Kidney epithelial cell (primary cell): ENCODE data around the gene CTU1. TPM values are rescaled to one million over a fixed set of nuclear protein-coding genes. Genes with fewer than 3 reads are reported as not detected.
A peak's percentile ranks its signal among the peaks of the same experiment; 100 is the strongest.

ENCODE experiments used
- DNase-seq: peaks from one replicate; pipeline ENCODE4 v3.0.0-alpha.2; 2010; ENCODE audit warnings: low read depth
- H3K27me3 ChIP-seq: 2 replicates; pipeline ENCODE4 v1.6.0; 2011; ENCODE audit warnings: low read length; ENCODE audit not compliant: control insufficient read depth, insufficient read depth
- H3K36me3 ChIP-seq: 2 replicates; pipeline ENCODE4 v1.5.1; 2011; ENCODE audit warnings: low read length; ENCODE audit not compliant: control insufficient read depth, insufficient read depth
- H3K4me3 ChIP-seq: 2 replicates; pipeline ENCODE4 v1.5.1; 2011; ENCODE audit warnings: low read depth, mild to moderate bottlenecking, control low read depth, low read length
- CTCF ChIP-seq: IDR thresholded peaks from 2 replicates; pipeline ENCODE4 v1.5.1; 2011; ENCODE audit warnings: mild to moderate bottlenecking, moderate library complexity, low read length, control low read depth, inconsistent platforms; ENCODE audit not compliant: insufficient read depth, poor library complexity, severe bottlenecking
- total RNA-seq: library from RNA; depleted of rRNA; stranded (reverse); fragments of >200 nt; gene quantifications from 2 replicates; pipeline ENCODE4 v1.2.3, GENCODE V29; 2015

Gene CTU1
- total RNA-seq, 1 donor from 2014 or later, result 23.6 TPM

GRCh38 chr19:51119101-51119500 is 10.9 kb upstream of the CTU1 start:
- H3K36me3 ChIP-seq, result no peaks in the 10 kb centered on the region
- H3K27me3 ChIP-seq, result no peaks in the 10 kb centered on the region
- TF ChIP-seq CTCF, result no peak
- no peak for DNase-seq
- no peak overlapping the region for H3K4me3 ChIP-seq

- peaks cover 5% of the 10 kb centered on the region for H3K27me3 ChIP-seq
- no peak for DNase-seq
- TF ChIP-seq CTCF, result no peak
- no peak overlapping the region for H3K4me3 ChIP-seq
- H3K36me3 ChIP-seq, result no peaks in the 10 kb centered on the region
These were observed 8.6 kb upstream of the CTU1 start for GRCh38 chr19:51116736-51117286.

- no peak for TF ChIP-seq CTCF
These were observed 6.0 kb upstream of the CTU1 start for GRCh38 chr19:51114087-51114729.

GRCh38 chr19:51111606-51112005 is 3.4 kb upstream of the CTU1 start:
- peak; percentile 19 for TF ChIP-seq CTCF
- peaks cover 5% of the 10 kb centered on the region for H3K27me3 ChIP-seq
- no peaks in the 10 kb centered on the region for H3K36me3 ChIP-seq
- H3K4me3 ChIP-seq, result no peak overlapping the region
- no peak for DNase-seq

More at GRCh38 chr19:51114087-51114729, 6.0 kb upstream of the CTU1 start:
- Histone ChIP-seq H3K4me3 (no peak overlapping the region), H3K36me3 (no peaks in the 10 kb centered on the region), H3K27me3 (peaks cover 5% of the 10 kb centered on the region)
- DNase-seq, result no peak

- no peak overlapping the region for H3K4me3 ChIP-seq
- no peak for TF ChIP-seq CTCF
- no peak for DNase-seq
These were observed 2.4 kb upstream of the CTU1 start for GRCh38 chr19:51110666-51110971.

GRCh38 chr19:51108805-51109146 is 567 bp upstream of the CTU1 start:
- H3K27me3 ChIP-seq, result peaks cover 5% of the 10 kb centered on the region
- DNase-seq, result no peak
- H3K4me3 ChIP-seq, result peak overlapping the region; percentile 79
- no peaks in the 10 kb centered on the region for H3K36me3 ChIP-seq
- no peak for TF ChIP-seq CTCF

More at GRCh38 chr19:51110666-51110971, 2.4 kb upstream of the CTU1 start:
- no peaks in the 10 kb centered on the region for H3K36me3 ChIP-seq
- peaks cover 5% of the 10 kb centered on the region for H3K27me3 ChIP-seq
